GM18517 (cell line): ENCODE measurements around the gene TBC1D17.
A peak's percentile ranks its signal among the peaks of the same experiment; 100 is the strongest.
"Not testable (repeated sequence)": the region's sequence is repeated elsewhere in the genome, so short reads cannot be mapped to it uniquely, and the experiment has no call there.

Source experiments
- ATAC-seq: cut with Tn5 transposase; IDR thresholded peaks from one replicate; pipeline ENCODE4 v1.9.1; 2021; ENCODE audit warnings: mild to moderate bottlenecking, moderate library complexity; ENCODE audit not compliant: unreplicated experiment

Gene TBC1D17

GRCh38 chr19:49916839-49917733 lies 39.6 kb downstream of the TBC1D17 start:
- no peak for ATAC-seq

DNA sequence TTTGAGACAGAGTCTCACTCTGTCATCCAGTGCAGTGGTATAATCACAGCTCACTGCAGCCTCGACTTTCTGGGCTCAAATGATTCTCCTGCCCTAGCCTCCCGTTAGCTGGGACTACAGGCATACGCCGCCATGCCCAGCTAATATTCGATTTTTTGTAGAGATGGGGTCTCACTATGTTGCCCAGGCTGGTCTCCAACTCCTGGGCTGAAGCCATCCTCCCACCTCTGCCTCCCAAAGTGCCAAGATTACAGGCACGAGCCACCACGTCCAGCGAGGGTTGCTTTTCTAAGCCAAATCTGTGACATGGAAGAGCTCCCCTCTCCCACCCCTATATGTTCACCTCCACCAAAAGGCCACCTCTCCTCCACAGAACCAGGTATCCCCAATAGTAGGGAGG lies 40.6 kb downstream of the TBC1D17 start:
- no peak for ATAC-seq

DNA sequence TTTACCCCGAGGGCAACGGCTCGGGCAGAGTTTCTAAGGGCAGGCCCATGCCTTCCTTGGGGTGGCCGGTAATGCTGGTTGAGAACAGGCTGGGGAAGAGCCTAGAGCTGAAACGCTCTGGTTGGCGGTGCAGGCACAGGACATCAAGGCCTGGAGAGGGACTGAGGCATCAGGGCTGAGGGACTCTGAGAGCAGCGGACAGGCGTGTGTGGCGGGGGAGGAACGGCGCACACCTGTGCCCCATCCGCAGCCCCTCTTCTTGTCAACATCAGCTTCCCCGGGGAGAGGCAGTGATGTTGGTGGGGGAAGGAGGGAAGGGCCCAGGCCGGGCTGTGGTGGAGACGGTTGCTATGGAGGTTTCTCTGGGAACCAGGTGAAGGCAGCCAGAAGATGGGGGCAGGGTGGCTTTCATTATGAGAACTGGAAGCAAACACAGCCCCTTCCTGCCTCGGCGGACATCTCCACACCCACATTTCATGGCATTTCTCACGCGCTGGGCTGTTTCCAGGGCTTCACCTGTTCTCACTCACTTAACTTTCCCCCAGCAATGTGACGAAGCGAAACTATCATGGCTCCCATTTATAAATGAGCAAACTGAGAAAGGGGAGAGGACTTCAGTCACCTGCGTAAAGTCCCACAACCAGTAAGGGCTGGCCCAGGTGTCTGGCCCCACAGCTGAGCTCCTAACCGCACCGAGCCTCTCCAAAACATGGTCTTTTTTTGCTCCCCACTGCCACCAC lies 43.3 kb downstream of the TBC1D17 start:
- no peak for ATAC-seq

DNA sequence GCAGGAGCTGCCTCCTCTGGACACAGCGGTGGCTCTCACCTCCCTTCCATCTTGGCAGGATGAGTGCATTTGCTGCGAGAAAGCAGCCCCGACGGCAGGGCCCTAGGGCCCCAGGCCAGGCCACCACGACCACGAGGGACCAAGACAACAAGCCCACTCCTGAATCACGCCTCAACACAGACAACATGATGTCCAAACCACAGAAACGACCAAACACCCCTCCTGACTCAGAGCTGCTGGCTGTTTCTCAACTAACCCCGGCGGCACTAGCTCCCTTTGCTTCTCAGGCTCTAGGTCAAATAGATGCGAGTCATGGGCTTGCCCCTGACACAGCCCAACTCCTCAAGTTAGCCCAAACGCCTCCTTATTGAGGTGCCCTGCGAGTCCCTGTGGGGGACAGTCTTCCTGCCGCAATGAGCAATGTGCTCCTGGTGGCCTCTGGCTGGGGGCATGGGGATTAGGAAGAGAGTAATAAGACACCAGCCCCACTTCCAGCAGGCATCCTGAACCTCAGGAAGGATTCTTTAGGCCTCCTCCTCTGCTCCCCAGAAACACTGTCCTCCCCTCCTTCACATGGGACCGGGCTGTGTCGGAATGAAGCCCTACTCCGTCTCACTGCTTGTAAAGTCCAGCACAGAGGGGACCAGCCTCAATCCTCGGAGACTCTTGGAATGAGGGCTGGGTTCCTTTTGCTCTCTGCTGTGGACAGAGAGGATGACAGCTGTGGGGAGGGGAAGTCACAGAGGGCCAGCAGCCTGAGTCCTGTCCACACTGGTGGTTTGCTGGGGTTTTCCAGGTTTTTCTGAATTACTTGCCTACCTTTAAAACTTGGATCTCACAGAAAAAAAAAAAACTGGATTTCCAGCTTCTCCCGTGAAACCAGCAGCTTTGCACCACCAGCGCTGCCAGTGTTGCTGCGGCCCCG lies 44.6 kb downstream of the TBC1D17 start:
- ATAC-seq, result no peak

DNA sequence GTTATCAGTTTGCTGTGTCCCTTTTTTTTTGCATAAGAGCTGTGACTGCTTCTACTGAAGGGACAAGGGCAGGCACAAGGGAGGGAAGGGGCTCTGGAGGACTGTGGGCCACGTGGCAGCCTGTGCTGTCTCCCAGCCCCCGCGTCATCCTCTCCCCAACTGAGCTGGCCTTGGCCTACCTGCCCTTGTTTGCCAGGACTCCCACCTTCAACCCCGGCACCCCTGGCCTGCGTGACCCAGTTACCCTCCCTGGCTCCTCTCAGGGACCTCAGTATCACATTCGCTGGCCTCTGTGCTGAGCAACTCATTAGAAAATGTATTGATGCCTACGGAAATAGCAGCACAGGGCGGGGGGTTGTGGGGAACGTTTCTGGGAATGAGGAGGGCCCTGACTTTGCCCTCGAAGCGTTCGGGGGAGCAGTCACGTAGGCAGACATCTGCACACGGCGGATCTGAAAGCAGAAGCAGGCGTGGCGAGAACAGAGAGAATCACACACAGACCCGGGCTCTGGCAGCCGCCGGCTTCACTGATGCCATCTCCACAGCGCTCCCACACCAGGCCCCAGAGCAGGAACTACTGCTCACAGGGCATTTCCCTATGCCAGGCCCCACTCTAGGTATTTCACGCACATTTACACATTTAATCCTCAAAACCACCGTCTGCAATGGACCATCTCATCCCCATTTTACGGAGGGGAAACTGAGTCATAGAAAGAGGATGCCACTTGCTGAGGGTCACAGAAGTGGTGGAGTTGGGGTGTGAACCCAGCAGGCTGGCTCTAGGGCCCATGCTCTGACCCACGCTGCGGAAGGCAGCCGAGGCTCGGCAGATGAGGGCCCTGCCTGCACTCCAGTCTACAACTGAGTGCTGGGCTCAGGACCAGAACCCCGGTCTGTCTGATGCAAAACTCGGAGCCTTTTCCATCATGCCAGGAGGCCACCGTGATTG lies 45.8 kb downstream of the TBC1D17 start:
- ATAC-seq, result no peak

DNA sequence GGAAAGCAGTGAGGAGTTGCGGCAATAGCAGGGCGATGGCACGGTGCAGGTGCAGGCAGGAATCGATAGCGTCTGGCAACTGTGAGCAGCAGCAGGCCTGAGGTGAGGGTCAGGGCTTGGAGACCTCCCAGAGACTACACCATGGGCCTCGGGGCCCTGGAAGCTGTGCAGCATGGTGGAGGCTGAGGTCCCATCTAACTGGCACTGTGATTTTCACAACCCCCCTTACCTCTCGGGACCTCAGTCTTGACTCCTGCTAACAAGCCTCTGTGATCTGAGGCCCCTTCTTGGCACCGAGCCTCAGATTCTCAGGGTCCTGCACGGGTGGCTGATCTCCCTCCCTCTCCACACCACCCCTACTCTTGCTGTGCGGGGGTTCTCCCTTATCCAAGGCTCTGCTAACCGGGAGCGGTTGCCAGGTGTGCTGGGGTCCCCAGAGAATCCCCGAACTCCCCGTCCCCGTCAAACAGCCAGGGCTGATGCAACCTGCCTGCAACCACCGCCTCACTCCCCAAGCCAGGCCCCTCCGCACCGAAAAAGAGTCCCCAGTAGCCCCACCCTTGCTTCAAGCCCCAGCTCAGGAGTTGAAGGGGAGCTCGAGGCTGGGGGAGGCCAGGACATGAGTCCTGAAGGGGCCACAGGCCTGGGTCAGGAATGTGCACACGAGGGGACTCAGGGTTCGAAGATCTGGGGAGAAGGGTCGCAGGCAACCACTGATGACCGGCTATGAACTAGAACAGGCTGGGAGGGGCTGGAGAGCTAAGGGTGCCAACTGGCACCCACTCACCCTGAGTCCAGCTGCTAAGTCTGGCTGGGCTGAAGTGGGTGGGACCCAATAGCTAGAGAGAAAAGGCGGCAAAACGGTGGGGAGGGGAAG lies 46.7 kb downstream of the TBC1D17 start:
- no peak for ATAC-seq

- not testable (repeated sequence) for ATAC-seq
Observed at GRCh38 chr19:49924881-49925210, 47.3 kb downstream of the TBC1D17 start.

- no peak for ATAC-seq
Observed at GRCh38 chr19:49925486-49925885, 48.0 kb downstream of the TBC1D17 start.

DNA sequence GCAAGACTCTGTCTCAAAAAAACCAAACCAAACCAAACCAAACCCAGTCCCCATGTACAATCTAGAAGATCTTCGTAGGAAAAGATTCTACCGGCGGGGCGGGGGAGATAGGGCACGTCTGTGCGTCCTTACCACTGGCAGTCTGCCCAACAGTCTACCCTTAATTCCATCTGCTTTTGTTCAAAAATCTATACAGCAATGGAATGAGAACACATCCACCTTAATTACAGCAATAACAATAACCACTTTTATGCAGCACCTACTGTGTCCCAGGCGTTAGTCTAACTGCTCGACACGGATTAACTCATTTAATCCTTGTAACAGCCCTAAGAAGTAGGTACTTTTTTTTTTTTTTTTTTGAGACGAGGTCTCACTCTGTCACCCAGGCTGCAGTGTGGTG lies 49.0 kb downstream of the TBC1D17 start:
- ATAC-seq, result no peak

GRCh38 chr19:49927526-49928264 lies 50.2 kb downstream of the TBC1D17 start:
- ATAC-seq, result no peak

DNA sequence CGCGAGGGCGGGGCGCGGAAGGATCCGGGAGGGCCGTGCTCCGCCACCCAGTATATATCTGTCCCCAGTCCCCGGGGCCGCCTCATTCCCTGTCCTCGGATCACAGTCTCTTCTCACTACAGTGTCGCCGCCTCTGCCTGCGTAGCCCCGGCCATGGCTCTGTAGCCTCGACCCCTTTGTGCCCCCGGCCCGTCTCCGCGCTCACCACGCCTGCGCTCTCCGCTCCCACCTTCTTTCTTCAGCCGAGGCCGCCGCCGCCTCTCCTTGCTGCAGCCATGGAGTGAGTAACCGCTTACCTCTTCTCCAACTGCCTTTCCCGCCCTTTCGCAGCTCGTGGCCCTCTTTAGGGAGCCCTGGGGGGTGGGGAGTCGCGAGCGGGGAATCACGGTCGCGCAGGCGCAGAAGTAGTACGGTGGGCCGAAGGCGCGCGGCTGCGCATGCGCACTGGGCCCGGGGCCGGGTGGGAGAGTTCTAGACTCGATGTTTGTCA lies 51.7 kb downstream of the TBC1D17 start, which contains the start of the genes ATF5 and NUP62:
TSS of gene ATF5 (plus strand) at position 85 of the 490 bp plus-strand sequence. CDS start 1,646 bp downstream, outside the sequence.
TSS of gene NUP62 (minus strand) at position 384 of the 490 bp plus-strand sequence. CDS start 19,697 bp downstream, outside the sequence.
- ATAC-seq, result peak; percentile 43

DNA sequence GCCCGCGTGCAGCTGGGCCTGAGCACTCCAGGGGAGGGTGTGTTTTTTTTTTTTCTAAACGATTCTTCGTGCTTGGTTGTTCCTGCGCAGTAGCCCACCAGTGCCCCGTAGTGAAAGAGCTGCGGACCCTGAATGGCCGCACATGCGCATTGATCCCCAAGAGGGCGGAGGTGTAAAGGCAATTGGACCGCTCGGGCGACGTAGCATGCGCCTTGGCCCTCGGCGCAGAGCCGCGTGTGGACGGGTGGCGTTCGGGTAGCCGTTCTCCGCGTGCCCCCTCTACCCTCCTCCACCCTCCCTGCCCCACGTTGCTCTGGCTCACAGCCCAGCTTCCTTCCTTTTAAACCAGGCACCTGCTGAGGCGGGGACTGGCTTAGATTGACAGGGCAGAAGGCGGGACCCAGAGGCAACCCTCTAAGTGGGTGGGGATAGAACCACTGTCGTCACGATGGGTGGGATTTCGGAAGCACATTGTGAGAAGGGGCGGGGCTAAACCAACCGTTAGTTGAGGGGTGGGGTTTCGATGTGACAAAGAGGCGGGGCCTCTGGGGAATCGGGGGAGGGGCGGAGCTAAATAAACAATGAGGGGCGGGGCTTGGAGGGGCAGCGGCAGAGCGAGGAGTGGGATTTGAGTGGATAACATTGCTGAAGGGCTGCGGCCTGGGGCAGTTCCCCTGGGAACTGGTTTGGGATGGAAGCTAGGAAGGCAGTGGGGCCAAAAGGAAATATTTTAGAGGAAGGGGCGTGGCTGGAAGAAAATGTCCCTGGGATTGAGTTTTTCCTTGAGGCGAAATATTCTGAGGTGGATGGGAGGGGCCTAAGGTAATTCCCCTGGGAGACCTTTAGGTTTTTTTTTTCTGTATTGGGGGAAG lies 52.3 kb downstream of the TBC1D17 start:
- peak; percentile 58 for ATAC-seq

- ATAC-seq, result no peak
Observed at GRCh38 chr19:49930483-49931011, 53.0 kb downstream of the TBC1D17 start.

DNA sequence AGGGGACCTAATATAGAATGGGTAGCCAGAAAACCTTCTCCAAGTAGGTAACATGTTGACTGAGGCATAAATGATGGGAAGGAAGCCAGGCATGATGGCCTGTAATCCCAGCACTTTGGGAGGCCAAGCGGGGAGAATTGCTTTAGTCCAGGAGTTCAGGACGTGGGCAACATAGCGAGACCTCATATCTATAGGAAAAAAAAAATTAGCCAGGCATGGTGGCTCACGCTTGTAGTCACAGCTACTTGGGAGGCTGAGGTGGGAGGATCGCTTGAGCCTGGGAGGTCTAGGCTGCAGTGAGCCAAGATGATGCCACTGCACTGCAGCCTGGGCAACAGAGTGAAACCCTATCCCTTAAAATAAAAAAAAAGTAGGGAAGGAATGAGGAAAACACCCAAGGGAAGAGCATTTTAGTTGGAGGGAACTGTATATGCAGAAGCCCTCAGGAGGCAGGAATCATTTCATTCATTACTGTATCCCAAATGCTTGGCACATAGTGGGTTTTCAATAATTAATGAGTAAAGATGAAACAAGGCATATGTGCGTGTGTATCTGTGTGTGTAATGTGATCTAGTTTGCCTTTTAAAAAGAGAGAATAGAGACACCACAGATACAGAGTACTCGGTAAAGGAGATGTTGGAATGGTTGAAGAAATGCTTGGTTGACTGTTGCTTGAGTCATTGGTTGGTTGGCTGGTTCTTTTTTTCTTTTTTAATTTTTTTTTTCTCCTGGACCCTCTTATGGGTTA lies 54.0 kb downstream of the TBC1D17 start:
- ATAC-seq, result no peak

GRCh38 chr19:49932041-49932451 lies 54.5 kb downstream of the TBC1D17 start:
- no peak for ATAC-seq

- no peak for ATAC-seq
Observed at GRCh38 chr19:49932731-49933131, 55.2 kb downstream of the TBC1D17 start.
